ENCODE measurements around the gene CASZ1.

DNA sequence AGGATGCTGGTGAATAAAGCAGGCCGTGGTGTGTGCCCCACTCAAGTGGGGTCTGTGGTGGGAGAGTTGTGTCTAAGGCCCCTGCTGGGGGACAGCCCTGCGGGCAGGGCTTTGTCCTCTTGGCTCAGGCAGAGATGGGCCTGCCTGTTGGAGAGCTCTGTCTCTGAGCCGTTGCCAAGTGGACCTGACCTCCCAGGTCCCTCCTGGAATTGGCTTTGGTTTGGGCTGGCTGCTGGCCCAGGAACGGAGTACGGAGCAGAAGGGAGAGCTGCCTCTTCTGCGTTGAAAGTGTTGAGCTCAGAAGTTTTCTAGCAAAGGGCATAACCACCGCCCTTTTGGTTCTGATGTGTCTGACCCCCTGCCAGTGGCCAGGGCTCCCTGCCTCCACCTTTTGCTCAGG is 167.8 kb downstream of the CASZ1 start:
- TF ChIP-seq GATA2 (IDR thresholded peaks at IDR 0.05; ENCODE audit: low read depth, low read length) (no peak), GATA3 (IDR thresholded peaks at IDR 0.05; ENCODE audit: low read depth, low read length) (no peak)

All from SH-SY5Y (cell line).